B cell (primary cell): Measurements from ENCODE around the gene HEYL. TPM values are rescaled to one million over a fixed set of nuclear protein-coding genes. Genes with fewer than 3 reads are reported as not detected.

ENCODE experiments used
- ATAC-seq: fragments of 200-7000 bp; cut with Tn5 transposase; one replicate; pipeline ENCODE4 v1.10.0; 2021; ENCODE audit warnings: low read depth, mild to moderate bottlenecking, moderate number of reproducible peaks, moderate library complexity
- CTCF ChIA-PET: fragments of 350-600 bp; sonication (Branson Sonifier 250); formaldehyde crosslinking; loops from one replicate; lab custom pipeline; 2021; ENCODE audit warnings: antibody characterized with exemption, inconsistent platforms; lab: Charles Lee
- POLR2A ChIA-PET: fragments of 350-600 bp; sonication (Branson Sonifier 250); formaldehyde crosslinking; loops from one replicate; lab custom pipeline; 2021; ENCODE audit warnings: antibody characterized with exemption; lab: Charles Lee
- DNase-seq: peaks from one replicate; pipeline ENCODE4 v3.0.0; 2013
- H2AFZ ChIP-seq: 2 replicates; pipeline ENCODE4 v1.6.1; 2012; ENCODE audit warnings: mild to moderate bottlenecking, low read depth, low read length; ENCODE audit not compliant: insufficient read depth, poor library complexity, severe bottlenecking
- H3K27ac ChIP-seq, 2 donors: 1 replicate in 1 of 2; 2 replicates in 1 of 2; pipeline ENCODE4 v1.5.1; 2012 to 2013; ENCODE audit warnings: low read length in 2 of 2, mild to moderate bottlenecking in 2 of 2, moderate library complexity in 1 of 2
- H3K27me3 ChIP-seq, 4 experiments: fragments of 200-600 bp in 1 of 4; sonication (generic) in 1 of 4; replicated peaks in 1 of 4; 1 replicate in 2 of 4; 2 replicates in 2 of 4; pipeline versions ENCODE4 v1.6.1 to v1.7.0; 2013 to 2016; ENCODE audit warnings: low read length in 3 of 4, mild to moderate bottlenecking in 2 of 4, mixed read lengths in 1 of 4, moderate library complexity in 1 of 4; ENCODE audit not compliant: insufficient read depth in 4 of 4, control insufficient read depth in 3 of 4; ENCODE audit errors: control extremely low read depth in 1 of 4
- H3K36me3 ChIP-seq, 2 experiments: replicated peaks in 1 of 2; 1 replicate in 1 of 2; 2 replicates in 1 of 2; pipeline versions ENCODE4 v1.6.1 to v1.7.1; 2013; ENCODE audit warnings: low read length in 1 of 2; ENCODE audit not compliant: insufficient read depth in 2 of 2, control insufficient read depth in 1 of 2; ENCODE audit errors: control extremely low read depth in 1 of 2, extremely low read depth in 1 of 2
- H3K4me1 ChIP-seq, 2 donors: fragments of 200-600 bp in 1 of 2; sonication (generic) in 1 of 2; 1 replicate in 1 of 2; 2 replicates in 1 of 2; pipeline versions ENCODE4 v1.5.1 to v1.6.1; 2013 to 2017; ENCODE audit warnings: low read length in 2 of 2; ENCODE audit not compliant: control insufficient read depth in 2 of 2, insufficient read depth in 2 of 2
- H3K4me2 ChIP-seq: replicated peaks from 2 replicates; pipeline ENCODE3; 2012; ENCODE audit warnings: mild to moderate bottlenecking, low read depth, low read length; ENCODE audit not compliant: poor library complexity, severe bottlenecking
- H3K4me3 ChIP-seq, 5 experiments: fragments of 200-600 bp in 1 of 5; sonication (generic) in 1 of 5; 1 replicate in 3 of 5; 2 replicates in 2 of 5; pipeline versions ENCODE4 v1.5.1 to v1.7.0; 2011 to 2016; ENCODE audit warnings: low read length in 4 of 5, mild to moderate bottlenecking in 4 of 5, low read depth in 2 of 5, control low read depth in 1 of 5, moderate library complexity in 1 of 5; ENCODE audit not compliant: insufficient read depth in 1 of 5; ENCODE audit errors: control extremely low read depth in 1 of 5, extremely low read depth in 1 of 5
- H3K79me2 ChIP-seq: fragments of 200-600 bp; sonication (generic); one replicate; pipeline ENCODE4 v1.6.0; 2016; ENCODE audit warnings: low read length; ENCODE audit not compliant: control insufficient read depth, insufficient read depth
- H3K9ac ChIP-seq: fragments of 200-600 bp; sonication (generic); 2 replicates; pipeline ENCODE4 v1.6.1; 2017; ENCODE audit warnings: mild to moderate bottlenecking, low read length, moderate library complexity
- H3K9me3 ChIP-seq, 3 donors: one replicate each; pipeline versions ENCODE4 v1.6.1 to v1.7.1; 2013; ENCODE audit warnings: low read length in 2 of 3; ENCODE audit not compliant: control insufficient read depth in 2 of 3, insufficient read depth in 1 of 3; ENCODE audit errors: control extremely low read depth in 1 of 3
- H4K20me1 ChIP-seq: 2 replicates; pipeline ENCODE4 v1.6.0; 2012; ENCODE audit warnings: mild to moderate bottlenecking, low read length; ENCODE audit not compliant: insufficient read depth, control insufficient read depth, poor library complexity, severe bottlenecking
- H3K27ac Mint-ChIP-seq: one replicate; pipeline ENCODE4 v1.8.0; 2021; ENCODE audit warnings: mixed read lengths
- H3K27me3 Mint-ChIP-seq: one replicate; pipeline ENCODE4 v1.8.0; 2021; ENCODE audit warnings: mixed read lengths
- H3K4me1 Mint-ChIP-seq: one replicate; pipeline ENCODE4 v1.8.0; 2021; ENCODE audit warnings: mixed read lengths
- H3K4me3 Mint-ChIP-seq: one replicate; pipeline ENCODE4 v1.8.0; 2021; ENCODE audit warnings: mixed read lengths
- H3K9me3 Mint-ChIP-seq: one replicate; pipeline ENCODE4 v1.8.0; 2022; ENCODE audit warnings: mixed read lengths; ENCODE audit not compliant: insufficient read depth
- EZH2 ChIP-seq: IDR thresholded peaks from 2 replicates; pipeline ENCODE4 v1.6.1; 2012; ENCODE audit warnings: borderline replicate concordance, low read depth, mild to moderate bottlenecking, moderate library complexity, low read length; ENCODE audit not compliant: insufficient read depth, poor library complexity, severe bottlenecking
- WGBS: methylation state at CpG from one replicate; pipeline ENCODE4 v1.1.5; 2013; ENCODE audit warnings: missing lambda C conversion rate; ENCODE audit not compliant: insufficient coverage; 5-methylcytosine and 5-hydroxymethylcytosine counted together
- intact Hi-C: fragments of 100-400 bp; cut with micrococcal nuclease; formaldehyde crosslinking; loops from one replicate; pipeline ENCODE4 v1.10.0; 2022
- polyA plus RNA-seq: library from polyadenylated mRNA; depleted of rRNA; stranded (reverse); fragments of >200 nt; gene quantifications from 2 replicates; pipeline ENCODE4 v1.2.3, GENCODE V29; 2012
- total RNA-seq, 2 donors: library from RNA; stranded (reverse); fragments of 120-200 nt in 1 of 2; gene quantifications; 1 replicate in 1 of 2; 2 replicates in 1 of 2; pipeline versions ENCODE4 v1.2.3 to v1.2.4, GENCODE V29; 2013 to 2022
- TF ChIP-seq, protein P1 (sequence below): fragments of 200-600 bp; IDR thresholded peaks from one replicate; pipeline ENCODE4 v1.8.0; 2022; ENCODE audit warnings: antibody characterized with exemption, mild to moderate bottlenecking

The HEYL gene
- total and polyA plus RNA-seq, 2 donors (not counting 1 experiment from before 2014, with no cell fraction given) = 0.12 TPM; not detected in 1

DNA sequence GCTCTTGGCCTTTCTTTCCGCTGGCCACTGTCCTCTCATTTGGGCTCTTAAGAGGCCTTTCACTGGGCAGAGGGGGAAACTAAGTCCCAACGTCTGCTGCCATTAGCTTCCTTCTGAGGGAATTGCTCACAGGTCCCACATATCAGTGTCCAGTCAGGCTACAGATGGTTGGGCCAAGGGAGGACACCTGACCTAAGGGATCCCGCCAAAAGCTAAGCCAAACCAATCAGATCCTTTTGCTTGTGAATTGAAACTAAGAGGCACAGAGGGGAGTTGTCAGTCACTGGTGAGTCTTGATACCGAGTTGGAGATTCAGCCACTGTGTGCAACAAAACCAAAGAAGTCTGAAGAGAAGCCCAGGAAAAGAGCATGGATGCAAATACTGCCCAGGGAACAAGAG is 38.2 kb upstream of the HEYL start:
- intact Hi-C loops = no loop called here
- peaks cover 0 to 4% (median 0%) of the 10 kb centered on the region in 3 donors for H3K9me3 ChIP-seq
- H3K27ac Mint-ChIP-seq = no peak overlapping the region
- no peaks in the 10 kb centered on the region for H3K4me1 Mint-ChIP-seq
- DNase-seq = no peak
- H3K27ac ChIP-seq = no peak overlapping the region
- H3K27me3 Mint-ChIP-seq = peaks cover 47% of the 10 kb centered on the region
- no peaks in the 10 kb centered on the region for H3K9me3 Mint-ChIP-seq
- H3K36me3 ChIP-seq = no peaks in the 10 kb centered on the region
- H3K27me3 ChIP-seq = peaks cover 0 to 28% (median 6%) of the 10 kb centered on the region in 4 experiments
- H3K79me2 ChIP-seq = no peaks in the 10 kb centered on the region
- no peak overlapping the region for H2AFZ ChIP-seq
- WGBS = 90% methylated on average over 3 of the region's 4 CpGs
- H3K4me3 Mint-ChIP-seq = no peak overlapping the region
- ChIA-PET CTCF (interaction anchor here (0.7 kb wide), 1 partner anchor 122 kb away, joined by 3 read pairs; no protein-coding TSS in a partner anchor), POLR2A (no interaction called here)
- H3K9ac ChIP-seq = no peak overlapping the region
- no peaks in the 10 kb centered on the region for H4K20me1 ChIP-seq
- H3K4me2 ChIP-seq = no peak overlapping the region
- peaks cover 0 to 2% of the 10 kb centered on the region in 2 donors for H3K4me1 ChIP-seq
- TF ChIP-seq EZH2 = no peak
- H3K4me3 ChIP-seq = no peak overlapping the region
- no peak for ATAC-seq

DNA sequence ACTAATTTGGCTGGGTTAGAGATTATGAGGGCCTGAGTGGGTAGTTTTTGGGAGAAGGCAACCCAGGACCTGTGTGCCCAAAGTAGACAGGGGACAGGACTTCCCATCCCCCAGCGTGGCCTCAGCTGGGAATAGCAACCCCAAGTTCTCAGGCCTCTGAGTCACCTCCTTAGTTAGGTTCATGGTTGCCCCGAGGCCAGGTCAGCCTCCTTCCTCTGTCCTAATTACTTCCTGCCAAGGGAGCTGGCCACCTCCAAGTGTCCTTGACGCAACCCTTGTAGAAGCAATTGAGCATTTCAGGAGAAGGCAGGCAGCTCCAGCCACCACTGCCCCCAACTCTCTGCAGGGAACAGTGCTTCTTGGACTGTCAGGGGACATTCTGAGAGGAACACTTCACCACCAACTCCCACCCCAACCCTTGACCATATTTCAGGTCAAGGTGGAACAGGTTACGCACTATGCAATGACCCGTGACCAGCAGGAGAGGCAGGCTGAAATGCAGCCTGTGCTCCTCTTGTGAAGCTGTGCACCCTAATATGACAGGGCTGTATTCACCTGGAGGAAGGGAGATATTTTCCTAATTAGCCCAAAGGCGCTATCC is 37.6 kb upstream of the HEYL start:
- peaks cover 0 to 4% (median 0%) of the 10 kb centered on the region in 3 donors for H3K9me3 ChIP-seq
- H3K27ac Mint-ChIP-seq = no peak overlapping the region
- no peak overlapping the region for H3K27ac ChIP-seq
- H2AFZ ChIP-seq = no peak overlapping the region
- H4K20me1 ChIP-seq = no peaks in the 10 kb centered on the region
- H3K4me2 ChIP-seq = no peak overlapping the region
- no peaks in the 10 kb centered on the region for H3K9me3 Mint-ChIP-seq
- WGBS = 84% methylated on average over 6 of the region's 6 CpGs
- no peak overlapping the region for H3K4me3 Mint-ChIP-seq
- H3K4me3 ChIP-seq = no peak overlapping the region
- H3K9ac ChIP-seq = no peak overlapping the region
- no peak for ATAC-seq
- intact Hi-C loops = no loop called here
- TF ChIP-seq, protein P1, sequence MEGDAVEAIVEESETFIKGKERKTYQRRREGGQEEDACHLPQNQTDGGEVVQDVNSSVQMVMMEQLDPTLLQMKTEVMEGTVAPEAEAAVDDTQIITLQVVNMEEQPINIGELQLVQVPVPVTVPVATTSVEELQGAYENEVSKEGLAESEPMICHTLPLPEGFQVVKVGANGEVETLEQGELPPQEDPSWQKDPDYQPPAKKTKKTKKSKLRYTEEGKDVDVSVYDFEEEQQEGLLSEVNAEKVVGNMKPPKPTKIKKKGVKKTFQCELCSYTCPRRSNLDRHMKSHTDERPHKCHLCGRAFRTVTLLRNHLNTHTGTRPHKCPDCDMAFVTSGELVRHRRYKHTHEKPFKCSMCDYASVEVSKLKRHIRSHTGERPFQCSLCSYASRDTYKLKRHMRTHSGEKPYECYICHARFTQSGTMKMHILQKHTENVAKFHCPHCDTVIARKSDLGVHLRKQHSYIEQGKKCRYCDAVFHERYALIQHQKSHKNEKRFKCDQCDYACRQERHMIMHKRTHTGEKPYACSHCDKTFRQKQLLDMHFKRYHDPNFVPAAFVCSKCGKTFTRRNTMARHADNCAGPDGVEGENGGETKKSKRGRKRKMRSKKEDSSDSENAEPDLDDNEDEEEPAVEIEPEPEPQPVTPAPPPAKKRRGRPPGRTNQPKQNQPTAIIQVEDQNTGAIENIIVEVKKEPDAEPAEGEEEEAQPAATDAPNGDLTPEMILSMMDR = no peak
- no peak for TF ChIP-seq EZH2
- ChIA-PET POLR2A (no interaction called here), CTCF (interaction anchor here (0.6 to 0.8 kb wide), 2 partner anchors 24 to 71 kb away, joined by 3 to 4 read pairs; no protein-coding TSS in a partner anchor)
- DNase-seq = no peak
- peaks cover 0 to 32% (median 10%) of the 10 kb centered on the region in 4 experiments for H3K27me3 ChIP-seq
- H3K4me1 Mint-ChIP-seq = peaks cover 2% of the 10 kb centered on the region
- H3K4me1 ChIP-seq = peaks cover 4 to 8% of the 10 kb centered on the region in 2 donors
- no peaks in the 10 kb centered on the region for H3K79me2 ChIP-seq
- H3K36me3 ChIP-seq = no peaks in the 10 kb centered on the region
- peaks cover 49% of the 10 kb centered on the region for H3K27me3 Mint-ChIP-seq
